ENCODE results near the gene PKP3.
"Not testable (repeated sequence)": the region's sequence is repeated elsewhere in the genome, so short reads cannot be mapped to it uniquely, and the experiment has no call there.

PKP3 gene

GRCh38 chr11:432501-433100 lies 38.6 kb downstream of the PKP3 start:
- no peak for DNase-seq

GRCh38 chr11:433111-433510 lies 39.1 kb downstream of the PKP3 start:
- DNase-seq: no peak

- DNase-seq: no peak
Observed at GRCh38 chr11:433641-434040, 39.6 kb downstream of the PKP3 start.

GRCh38 chr11:434496-434895 lies 40.5 kb downstream of the PKP3 start:
- no peak for DNase-seq

- not testable (repeated sequence) for DNase-seq
Observed at GRCh38 chr11:434999-435740, 41.2 kb downstream of the PKP3 start.

GRCh38 chr11:437228-437870 lies 43.3 kb downstream of the PKP3 start:
- no peak for DNase-seq

- DNase-seq: no peak
Observed at GRCh38 chr11:438101-438844, 44.3 kb downstream of the PKP3 start.

- DNase-seq: no peak
Observed at GRCh38 chr11:439315-440064, 45.5 kb downstream of the PKP3 start.

GRCh38 chr11:440065-441042 lies 46.3 kb downstream of the PKP3 start:
- DNase-seq: no peak

- no peak for DNase-seq
Observed at GRCh38 chr11:441043-441417, 47.0 kb downstream of the PKP3 start.

GRCh38 chr11:441418-442274 lies 47.6 kb downstream of the PKP3 start, which contains the start of gene ANO9:
ANO9 (minus strand) TSS chr11:442011; CDS start chr11:441926, 85 bp downstream.
- DNase-seq: peak; percentile 43

- DNase-seq: no peak
Observed at GRCh38 chr11:442611-443081, 48.6 kb downstream of the PKP3 start.

- DNase-seq: no peak
Observed at GRCh38 chr11:443542-444199, 49.7 kb downstream of the PKP3 start.

- no peak for DNase-seq
Observed at GRCh38 chr11:444396-445144, 50.6 kb downstream of the PKP3 start.

- no peak for DNase-seq
Observed at GRCh38 chr11:445765-446588, 52.0 kb downstream of the PKP3 start.

- no peak for DNase-seq
Observed at GRCh38 chr11:446891-447290, 52.9 kb downstream of the PKP3 start.

- DNase-seq: peak; percentile 98
Observed at GRCh38 chr11:447923-448731, 54.1 kb downstream of the PKP3 start.
